ENCODE measurements around the gene ACTL9.

ACTL9 gene

DNA sequence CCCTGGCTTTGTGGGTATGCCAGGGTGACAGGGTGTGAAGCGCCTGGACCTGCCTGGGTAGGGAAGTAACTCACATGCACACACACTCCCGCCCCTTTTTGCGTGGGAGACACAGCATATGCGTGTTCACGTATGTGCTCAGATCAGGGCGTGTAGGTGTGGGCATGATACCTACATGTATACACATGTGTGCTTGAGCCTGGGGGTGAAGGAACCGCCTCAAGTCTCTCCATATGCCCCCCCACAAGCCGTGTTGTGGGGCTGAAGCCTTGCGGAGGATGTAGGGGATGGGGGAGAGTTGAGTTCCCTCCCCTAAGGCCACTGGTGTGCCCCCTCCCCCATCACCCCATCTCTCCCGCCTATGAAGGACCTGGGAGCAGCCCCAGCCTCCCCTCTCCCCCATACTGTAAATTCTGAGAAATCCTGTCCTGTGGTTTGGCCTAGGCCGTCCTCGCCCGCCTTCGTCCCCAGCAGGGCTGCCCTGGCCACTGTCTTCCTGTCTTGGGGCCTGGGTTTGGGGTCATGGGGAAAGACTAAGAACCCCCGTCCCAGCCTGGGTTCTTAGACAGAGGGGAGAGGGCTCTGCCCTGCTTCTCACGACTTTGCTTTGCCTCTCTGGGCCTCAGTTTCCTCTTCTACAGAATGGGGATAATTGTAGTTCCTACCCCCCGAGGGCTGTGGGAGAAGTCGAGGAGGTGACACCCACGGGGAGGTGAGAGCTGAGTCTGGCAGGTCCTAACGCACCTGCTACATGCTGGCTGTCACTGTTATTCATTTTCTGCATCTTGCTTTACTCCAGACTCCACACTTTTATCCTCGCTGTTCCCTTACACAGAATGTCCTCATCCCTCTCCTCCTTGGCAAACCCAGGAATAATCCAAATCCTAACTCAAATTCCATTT is 14.3 kb downstream of the ACTL9 start:
- DNase-seq, result no peak

DNA sequence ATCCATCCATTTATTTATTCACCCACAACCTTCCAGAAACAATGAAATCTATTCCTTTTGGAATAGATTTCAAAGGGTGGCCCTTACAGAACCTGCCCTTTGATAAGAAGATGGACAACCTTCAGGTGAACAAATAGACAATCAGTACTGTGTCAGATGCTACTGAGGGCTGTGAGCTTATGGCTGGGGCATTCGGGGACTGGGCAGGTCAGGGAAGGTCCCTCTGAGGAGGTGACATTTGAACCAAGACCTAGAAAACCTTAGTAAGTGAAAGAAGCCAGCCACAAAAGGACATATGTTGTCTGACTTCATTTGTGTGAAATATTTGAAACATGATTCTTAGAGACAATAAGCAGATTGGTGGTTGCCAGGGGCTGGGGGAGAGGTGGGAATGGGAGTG is 15.7 kb downstream of the ACTL9 start:
- DNase-seq, result no peak

DNA sequence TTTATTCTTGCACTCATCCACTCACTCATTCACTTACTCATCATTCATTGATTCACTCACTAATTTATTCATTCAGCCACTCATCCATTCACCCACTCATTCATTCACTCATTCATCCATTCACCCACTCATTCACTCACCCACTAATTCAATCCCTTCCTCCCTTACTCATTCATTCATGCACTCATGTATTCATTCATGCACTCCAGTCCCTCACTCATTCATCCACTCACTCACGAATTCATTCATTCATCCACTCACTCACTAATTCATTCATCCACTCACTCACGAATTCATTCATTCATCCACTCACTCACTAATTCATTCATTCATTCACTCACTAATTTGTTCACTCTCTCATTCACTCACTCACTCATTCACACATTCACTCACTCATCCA is 16.1 kb downstream of the ACTL9 start:
- DNase-seq, result no peak

DNA sequence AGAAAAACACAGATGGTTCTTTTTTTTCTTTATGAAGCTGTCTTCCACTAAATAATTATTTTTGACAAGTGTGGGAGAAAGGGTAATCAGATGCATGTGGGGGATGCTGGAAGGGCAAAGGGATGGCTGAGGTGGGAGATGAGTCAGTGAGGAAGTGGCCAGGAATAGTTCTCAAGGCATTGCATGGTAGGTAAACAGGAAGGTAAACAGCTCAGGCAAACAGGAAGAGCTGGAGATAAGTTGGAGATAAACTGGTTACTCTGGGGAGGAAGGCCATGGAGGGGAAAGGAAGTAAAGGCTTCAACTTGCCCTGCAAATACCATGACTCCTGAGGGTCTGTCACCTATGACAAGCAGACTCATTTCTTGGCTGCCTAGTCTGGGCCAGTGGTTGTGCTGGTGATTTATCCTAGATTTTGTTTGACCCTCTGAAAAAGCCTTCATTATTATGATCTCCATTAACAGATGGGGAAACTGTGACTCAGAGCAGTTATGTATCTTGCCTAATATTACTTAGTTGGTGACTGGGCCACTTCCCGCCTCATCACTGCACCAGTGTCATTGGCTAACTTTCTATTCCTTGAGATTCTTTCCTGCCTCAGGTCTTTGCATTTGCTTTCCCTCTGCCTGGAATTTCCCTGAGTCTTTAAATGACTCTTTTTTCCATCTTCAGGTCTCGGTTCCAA is 17.1 kb downstream of the ACTL9 start:
- no peak for DNase-seq

GRCh38 chr19:8680676-8681344 is 17.8 kb downstream of the ACTL9 start:
- no peak for DNase-seq

DNA sequence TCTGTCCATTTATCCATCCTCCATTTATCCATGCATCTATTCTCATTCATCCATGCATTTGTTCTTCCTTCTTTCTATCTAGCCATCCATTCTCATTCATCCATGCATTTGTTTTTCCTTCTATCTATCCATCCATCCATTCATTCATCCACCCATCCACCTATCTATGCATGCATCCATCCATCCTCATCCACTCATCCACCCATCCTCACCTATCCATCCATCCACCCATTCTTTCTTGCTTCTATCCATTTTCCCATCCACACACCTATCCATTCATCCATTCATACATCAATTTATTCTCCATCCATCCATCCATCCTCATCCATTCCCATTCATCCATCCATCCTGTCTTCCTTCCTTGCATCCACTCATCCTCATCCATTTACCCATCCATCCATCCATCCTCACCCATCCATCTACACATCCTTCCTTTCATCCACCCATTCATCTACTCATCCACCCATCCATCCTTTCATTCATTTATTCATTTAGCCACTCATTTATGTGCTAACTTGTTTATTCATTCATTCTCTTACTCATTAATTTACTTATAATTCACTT is 20.3 kb downstream of the ACTL9 start:
- DNase-seq, result no peak

- DNase-seq, result no peak
Observed at GRCh38 chr19:8675066-8675465, 23.5 kb downstream of the ACTL9 start.

- DNase-seq, result no peak
Observed at GRCh38 chr19:8673276-8673891, 25.2 kb downstream of the ACTL9 start.

DNA sequence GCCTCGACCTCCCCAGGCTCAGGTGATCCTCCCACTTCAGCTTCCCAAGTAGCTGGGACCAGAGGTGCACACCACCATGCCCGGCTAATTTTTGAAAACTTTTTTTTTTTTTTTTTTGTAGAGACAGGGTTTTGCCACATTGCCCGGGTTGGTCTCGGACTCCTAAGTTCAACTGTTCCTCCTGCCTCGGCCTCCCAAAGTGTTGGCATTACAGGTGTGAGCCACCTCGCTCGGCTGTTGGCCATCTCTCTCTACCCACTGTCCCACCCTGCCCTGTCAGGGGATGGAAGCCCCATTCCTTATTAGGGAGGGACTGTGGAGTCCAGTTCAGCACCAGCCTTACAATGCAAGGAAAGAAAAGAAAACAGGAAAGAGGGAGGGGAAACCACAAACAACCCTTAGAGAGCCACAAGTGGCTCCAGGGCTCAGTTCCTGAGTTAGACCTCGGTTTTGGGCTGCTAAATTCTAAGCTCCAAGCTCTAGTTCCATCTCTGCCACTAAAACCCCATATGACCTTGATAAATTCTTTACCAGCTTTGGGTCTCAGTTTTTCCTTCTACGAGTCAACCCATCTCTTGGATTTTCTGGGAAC is 31.7 kb downstream of the ACTL9 start:
- no peak for DNase-seq

DNA sequence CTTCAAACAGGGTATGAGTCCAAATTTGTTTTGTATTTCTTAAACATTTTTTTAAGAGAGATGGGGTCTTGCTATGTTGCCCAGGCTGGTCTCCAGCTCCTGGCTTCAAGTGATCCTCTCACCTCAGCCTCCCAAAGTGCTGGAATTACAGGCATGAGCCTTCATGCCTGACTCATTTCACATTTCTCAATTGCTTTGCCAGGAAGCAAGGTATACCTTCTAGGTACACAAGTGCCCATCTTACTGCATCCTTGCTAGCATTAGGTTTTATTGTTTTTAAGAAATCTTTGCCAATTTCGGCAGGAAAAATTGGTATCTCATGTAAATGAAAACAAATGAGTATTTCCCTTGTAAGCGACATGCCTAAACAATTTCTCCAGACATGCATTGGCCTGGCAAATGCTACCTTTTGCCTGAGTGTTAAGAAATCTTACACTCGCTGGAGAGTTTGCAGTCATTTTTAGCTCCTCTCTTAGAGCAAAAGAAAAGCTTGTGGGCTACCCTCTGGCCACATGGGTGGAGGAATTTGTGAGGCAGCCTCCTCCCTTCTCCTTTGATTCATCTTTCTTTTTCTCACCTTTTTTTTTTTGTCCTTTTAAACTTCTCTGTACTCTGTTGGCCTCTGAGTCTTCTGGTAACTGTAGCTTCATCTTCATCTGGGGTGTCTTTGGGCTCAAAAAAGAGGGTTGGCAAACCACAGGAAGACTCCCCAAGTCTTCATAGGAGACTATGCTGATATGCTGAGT is 33.0 kb downstream of the ACTL9 start:
- no peak for DNase-seq

- DNase-seq, result no peak
Observed at GRCh38 chr19:8664671-8665057, 33.9 kb downstream of the ACTL9 start.

DNA sequence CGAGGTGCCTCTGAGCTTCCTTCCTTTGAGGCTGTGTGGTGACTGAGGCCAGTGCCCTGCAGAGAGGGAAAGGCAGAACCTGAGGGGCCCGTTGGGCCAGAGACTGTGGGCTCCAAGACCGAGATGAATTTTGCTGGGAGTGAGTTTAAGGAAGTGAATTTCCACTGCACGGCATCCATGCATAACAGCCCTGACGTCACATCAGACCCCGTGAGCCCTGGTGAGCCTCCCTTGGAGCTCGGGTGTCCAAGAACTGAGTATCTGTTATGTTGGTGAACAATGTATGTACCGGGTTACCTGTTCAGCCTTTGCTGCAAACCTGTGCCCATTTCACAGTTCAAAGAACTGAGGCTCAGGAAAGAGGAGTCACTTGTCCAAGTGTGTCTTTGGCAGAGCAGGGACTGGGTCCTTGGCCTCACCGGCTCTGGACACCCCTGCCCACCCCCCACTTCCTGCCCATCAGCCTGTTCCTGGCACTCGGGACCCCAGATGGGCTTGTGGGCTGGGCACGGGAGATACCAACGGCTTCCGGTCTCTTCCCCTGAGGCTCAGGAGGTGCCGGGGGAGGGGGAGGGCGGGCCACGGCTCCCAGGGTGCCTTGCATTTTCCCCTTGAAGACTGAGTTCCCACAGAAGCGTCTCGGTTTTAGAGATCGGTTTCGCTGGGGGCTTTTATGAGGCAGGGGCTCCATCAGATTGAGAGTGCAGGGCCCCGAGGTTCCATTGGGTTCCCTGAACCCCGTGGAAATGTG is 34.5 kb downstream of the ACTL9 start:
- no peak for DNase-seq

DNA sequence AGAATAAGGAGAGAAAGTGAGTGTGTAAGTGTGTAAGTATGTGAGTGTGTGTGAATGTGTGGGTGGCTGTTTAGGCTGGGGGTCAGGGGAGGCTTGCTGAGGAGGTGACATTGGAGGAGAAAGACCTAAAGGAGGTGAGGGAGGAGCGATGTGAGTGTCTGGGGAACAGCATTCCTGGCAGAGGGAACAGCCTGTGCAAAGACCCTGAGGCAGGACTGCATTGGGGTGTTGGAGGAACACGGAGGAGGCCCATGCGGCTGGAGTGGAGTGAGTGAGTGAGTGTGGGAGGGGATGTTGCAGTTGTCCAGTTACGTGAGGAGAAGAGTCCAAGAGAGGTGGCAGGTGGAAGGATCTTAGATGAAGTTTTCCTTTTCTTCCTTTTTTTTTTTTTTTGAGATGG is 36.3 kb downstream of the ACTL9 start:
- no peak for DNase-seq

GRCh38 chr19:8659905-8660304 is 38.7 kb downstream of the ACTL9 start:
- no peak for DNase-seq

GRCh38 chr19:8657869-8658268 is 40.7 kb downstream of the ACTL9 start:
- DNase-seq, result no peak

- DNase-seq, result peak in 2 of 3 experiments; percentile 10 to 26
Observed at GRCh38 chr19:8655340-8655709, 43.3 kb downstream of the ACTL9 start.

DNA sequence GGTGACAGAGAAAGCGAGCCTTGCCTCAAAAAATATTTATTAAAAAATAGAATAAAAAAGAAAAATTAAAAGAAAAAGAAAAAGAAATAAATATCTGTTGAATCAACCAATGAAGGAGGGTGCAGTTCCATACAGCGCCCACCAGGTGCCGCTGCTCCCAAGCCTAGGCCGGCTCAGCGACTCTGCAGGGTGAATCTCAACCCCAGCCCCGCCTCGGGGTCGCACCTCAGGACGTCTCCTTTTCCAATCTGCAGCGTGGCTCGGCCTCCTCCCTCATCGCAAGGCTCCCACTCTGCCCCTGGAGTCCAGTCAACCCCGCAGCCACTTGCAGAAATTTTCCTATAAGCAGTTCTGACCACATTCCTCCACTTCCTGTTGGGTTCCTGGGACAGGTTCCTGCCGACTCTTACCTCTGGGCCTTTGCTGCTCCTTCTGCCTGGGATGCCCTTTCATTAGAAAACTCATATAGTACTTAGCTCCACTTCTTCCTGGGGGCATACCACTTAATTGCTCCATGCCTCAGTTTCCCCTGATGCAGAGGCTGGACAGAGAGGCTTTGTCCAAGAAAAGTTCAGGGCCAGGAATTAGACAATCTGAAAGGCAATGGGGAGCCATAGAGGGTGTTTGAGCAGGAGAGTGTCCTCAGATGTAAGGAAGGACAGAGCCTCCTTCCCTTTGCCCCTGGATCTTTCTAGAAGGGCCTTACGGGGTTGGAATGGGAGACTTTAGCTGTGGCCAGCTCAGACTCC is 43.8 kb downstream of the ACTL9 start:
- DNase-seq, result peak; percentile 19 to 56 (median 32)

DNA sequence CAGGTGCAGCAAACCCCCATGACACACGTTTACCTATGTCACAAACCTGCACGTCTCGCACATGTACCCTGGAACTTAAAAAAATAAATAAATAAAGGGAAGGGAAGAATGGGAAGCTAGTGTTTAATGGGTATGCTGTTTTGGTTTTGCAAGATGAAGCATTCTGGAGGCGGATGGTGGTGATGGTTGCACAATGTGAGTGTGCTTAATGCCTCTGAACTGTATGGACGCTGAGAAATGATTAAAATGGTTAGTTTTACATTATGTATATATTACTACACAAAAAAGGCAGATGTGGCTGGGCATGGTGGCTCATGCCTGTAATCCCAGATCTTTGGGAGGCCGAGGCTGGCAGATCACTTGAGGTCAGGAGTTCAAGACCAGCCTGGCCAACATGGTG is 50.4 kb downstream of the ACTL9 start:
- no peak for DNase-seq
